ENCODE results near the gene DTNBP1.

DTNBP1 gene, protein sequence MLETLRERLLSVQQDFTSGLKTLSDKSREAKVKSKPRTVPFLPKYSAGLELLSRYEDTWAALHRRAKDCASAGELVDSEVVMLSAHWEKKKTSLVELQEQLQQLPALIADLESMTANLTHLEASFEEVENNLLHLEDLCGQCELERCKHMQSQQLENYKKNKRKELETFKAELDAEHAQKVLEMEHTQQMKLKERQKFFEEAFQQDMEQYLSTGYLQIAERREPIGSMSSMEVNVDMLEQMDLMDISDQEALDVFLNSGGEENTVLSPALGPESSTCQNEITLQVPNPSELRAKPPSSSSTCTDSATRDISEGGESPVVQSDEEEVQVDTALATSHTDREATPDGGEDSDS

DNA sequence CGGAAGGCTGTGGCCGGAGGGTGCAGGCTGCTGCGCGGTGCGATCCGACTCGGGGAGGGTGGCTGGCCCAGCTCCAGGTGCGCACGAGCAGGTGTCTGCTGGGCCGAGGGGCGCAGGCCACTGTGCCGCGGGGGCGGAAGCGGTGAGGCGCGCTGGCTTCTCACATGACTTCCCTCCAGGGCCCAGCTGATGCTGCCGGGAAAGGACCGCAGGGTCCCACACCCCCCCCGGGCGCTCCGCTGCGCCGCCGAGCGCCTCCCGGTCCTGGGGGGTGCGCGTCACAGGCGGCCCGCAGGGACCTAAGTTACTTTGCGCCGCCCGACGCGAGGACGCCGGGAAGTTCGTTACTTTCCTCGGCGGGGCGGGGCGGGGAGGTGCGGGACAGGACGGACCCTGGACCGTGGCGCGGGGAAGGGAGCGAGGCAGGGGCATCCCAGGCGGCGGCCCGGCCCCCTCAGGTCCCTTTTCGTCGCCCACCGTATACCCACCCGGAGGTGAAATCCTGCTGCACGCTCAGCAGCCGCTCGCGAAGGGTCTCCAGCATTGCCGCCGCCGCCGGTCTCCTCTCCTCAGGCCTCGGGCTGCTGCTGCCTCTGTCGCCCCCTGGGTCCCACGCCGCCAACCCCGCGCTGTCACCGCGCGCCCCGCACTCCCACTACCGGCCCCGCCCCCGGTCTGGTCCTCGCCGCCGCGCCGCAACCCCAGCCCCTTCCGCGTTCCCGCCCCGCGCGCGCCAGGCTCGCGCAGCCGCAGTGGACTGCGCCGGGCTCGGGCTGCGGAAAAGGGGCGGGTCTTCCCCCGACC, at the start of gene DTNBP1:
Gene DTNBP1, minus strand, starts transcription at position 703 of the 804 bp plus-strand sequence. Its CDS starts 159 bp downstream, at position 544.
- DNase-seq (ENCODE audit: low read depth): peak; percentile 82

DNA sequence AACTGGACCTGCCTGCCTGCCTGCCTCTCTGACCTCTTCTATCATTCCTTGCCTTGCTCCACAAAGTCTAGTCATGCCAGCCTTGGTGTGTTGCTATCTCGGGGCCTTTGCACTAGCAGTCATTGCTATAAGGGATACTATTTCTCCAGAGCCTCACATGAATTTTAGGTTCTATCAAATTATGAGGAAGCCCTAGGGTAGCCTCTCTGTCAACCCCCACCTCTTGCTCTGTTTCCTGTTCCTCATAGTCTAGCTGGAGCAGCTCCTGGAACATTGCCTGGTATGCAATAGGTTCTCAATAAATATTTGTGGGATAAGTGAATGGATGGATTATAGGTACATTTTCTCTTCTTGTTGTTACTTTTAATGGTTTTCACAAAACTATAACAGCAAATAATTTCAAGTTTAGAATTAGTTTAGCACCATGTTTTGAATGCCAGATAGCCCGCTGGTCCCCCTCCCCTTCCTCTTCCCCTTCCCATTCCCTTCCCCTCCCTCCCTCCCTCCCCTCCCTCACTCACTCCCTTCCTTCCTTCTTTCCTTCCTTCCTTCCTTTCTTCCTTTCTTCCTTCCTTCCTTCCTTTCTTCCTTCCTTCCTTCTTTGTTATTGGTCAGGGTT, 46.9 kb upstream of the DTNBP1 start:
- DNase-seq (ENCODE audit: low read depth): no peak

DNA sequence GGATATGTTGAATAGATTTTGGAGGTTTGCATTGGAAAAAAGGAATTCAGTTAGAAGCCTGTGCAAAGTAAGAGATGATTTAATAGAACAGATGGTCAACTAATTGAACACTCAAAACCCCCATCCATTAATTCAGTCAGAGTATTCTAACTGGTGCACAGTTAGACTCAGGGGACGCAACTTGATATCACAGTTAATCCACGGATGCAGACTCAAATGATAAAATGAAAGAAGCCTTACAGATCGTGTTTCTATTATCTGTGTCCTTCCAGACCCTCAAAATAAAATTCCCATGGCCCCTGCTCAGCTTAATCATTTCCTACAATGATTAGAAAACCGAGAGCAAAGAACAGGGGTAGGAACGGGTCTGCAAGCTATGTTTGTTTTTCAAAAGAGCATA, 45.4 kb upstream of the DTNBP1 start:
- no peak for DNase-seq (ENCODE audit: low read depth)

DNA sequence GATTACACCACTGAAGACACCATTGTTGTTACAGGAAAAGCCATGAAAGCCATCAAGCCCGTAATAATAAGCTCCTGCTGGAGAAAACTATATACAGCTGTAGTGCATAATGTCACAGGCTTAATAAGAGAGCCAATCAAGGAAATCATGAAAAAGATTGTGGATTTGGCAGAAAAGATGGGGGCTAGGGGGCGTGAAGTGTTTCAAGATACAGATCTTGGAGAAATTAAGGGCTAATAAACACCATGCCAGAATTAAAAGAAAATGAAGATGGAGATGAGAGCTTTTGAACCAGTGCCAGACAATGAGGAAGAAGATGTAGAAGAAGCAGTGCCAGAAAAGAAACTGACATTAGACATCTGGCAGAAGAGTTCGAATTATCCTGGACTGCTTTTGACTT, 43.2 kb upstream of the DTNBP1 start:
- DNase-seq (ENCODE audit: low read depth): no peak

DNA sequence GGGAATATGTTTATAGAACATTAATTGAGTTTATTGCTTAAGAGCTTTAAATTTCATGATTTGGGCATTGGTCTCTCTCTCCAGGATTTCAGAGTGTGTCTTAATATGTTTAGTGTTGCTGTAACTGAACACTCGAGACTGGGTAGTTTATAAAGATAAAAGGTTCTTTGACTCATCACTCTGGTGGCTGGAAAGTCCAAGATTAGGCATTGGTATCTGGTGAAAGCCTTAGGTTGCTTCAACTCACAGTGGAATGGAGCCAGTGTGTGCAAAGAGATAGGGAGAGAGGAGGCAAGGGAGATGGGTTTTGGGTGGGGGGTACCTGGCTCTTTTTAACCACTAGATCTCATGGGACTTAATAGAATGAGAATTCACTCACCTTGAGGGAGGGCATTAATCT, 35.6 kb upstream of the DTNBP1 start:
- no peak for DNase-seq (ENCODE audit: low read depth)

DNA sequence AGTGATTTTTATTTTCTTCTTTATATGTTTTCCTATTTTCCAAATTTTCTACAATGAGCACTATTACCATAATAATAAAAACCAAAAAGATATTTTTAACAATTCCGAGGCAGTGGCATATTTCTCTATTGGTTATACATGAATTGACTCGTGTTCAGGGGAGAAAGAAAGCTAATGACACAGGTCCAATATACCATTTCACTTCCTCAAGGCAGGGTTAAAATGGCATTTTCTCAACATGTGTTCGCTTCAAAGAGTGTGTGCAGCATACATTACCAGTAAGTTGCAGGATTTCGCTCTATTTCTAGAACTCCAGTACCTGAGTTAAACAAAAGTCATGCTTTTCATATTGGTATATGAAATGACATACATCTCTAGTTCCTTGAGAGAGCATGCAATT, 35.1 kb upstream of the DTNBP1 start:
- DNase-seq (ENCODE audit: low read depth): no peak

DNA sequence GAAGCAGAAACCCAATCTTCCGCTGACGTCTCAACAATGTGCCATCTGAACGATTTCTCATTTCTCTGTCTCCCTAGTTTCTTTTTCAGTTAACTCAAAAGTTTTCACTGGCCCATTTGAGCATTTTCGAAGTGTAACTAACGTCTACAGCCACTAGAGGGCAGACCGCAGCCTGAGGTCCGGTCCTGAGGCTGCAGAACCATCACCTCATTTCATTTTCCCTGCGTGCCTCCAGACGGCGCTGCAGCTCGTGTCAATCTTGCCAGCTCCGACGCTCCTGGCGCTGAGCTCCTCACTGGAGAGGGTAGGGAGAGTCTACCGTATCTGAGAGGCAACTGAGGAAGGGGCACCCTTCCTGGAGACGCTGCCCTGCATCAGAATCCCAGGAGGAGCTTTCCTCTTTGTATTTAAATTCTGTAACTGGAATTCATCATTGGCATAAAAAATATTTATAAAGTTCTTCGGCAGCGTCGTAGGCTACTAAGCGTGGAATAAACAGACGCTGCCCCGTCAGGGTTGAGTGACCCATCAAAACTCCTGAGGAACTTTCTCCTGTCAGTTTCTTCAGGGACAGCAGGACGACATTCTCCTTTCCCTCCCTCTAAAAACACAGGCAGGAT, 28.5 kb upstream of the DTNBP1 start:
- DNase-seq (ENCODE audit: low read depth): peak; percentile 74

DNA sequence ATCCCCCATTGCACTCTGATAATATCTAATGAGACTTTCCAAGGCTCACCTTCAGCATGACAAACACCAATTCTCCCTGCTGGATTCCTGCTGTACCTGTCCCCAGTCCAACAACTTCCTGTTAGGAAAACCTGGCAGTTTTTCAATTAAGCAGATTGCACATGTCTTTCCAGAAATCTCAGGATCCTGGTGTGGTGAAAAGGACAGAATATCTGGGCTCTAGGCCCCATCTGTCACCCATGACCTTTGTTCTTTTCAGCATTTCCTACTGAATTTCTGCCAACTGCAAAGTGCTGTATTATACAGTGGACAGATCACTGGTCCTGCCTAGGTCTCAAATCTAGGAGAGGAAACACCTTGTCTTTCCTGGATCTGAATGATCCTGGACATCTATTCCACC, 27.7 kb upstream of the DTNBP1 start:
- DNase-seq (ENCODE audit: low read depth): no peak

DNA sequence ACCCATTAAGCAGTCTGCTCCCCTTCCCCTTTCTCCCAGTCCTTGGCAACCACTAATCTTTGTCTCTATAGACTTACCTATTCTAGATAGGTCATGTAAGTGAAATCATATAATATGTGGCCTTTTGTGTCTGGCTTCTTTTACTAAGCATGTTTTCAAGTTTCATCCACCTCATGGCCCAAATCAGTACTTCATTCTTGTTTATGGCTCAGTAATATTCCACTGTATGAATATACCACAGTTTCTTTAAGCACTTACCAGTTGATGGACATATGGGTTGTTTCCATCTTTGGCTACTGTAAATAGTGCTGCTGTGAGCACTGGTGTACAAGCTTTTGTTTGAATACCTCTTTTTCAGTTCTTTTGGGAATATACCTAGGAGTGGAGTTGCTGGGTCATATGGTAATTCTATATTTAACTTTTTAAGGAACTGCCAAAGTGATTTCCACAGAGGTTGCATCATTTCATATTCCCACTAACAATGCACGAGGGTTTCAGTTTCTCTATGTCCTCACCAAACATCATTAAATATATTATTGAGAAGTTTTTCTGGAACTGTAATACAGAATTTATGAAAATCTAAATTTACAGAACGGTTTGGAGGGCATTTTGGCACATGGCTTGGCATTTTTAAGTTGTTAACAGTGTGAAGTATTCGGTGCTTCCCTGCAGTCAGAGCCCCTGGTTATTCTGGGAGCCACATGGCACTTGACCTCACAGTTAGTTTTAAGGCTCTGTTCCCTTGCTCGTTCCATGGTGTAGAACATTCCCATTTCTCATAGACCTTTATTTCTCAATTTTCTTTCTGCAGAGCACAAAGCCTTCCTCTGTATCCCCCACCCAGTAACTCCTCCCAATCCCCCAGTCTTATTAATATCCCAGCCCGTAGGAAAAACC, 27.0 kb upstream of the DTNBP1 start:
- DNase-seq (ENCODE audit: low read depth): no peak

DNA sequence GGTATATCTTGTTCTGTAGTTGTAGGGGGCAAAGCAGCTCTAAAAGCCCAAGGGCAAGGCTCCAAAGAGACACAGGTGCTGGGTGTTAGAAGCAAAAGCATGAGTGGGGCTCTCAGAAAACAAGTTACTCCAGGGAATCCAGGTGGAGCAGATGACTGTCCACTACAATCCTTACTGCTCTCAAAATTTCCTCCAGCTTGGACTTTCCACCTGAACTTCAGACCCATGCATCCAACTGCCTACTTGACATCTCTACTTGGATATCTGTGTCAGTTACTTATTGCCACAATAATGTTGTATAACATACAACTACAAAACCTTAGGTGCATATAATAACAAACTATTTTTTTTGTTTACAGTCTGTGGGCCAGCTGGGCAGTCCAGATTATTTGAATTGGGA, 22.8 kb upstream of the DTNBP1 start:
- DNase-seq (ENCODE audit: low read depth): no peak

DNA sequence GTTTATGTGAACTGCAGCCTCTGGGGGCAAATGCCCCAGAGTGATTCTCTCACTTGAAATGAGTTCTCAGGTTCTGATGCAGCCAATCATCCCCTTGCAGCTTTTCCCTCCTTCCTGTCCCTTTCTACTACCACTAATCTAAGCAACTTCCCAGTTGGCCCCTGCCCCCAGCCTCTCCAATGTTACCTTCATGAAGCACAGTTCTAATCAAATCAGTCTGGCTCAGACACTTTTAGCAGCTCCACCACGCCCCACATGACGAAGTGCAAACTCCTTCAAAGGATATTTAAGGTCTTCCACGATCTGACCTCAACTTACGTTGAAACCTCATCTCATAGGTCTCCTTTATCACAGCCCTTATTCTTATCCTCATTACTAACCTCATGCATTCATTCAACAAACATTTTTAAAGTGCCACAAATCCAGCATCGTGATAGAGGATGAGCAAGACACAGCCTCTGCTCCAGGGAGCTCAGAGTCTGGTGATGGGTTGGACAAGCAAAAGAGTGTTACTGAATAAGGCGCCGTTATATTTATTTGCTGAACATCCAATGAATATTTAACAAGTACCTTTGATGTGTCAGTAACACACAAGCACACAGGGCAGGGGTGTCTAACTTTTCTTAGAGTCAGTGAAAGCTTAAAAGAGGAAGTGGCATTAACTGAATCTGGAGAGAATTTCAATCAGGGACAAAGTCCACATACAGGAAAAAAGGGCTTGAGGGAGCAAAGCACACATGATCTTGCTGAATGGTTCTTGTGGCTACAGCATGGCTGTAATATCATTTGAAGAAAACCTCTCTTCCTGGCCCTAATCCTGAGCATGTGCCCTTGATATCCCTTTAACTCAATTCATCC, 20.4 kb upstream of the DTNBP1 start:
- DNase-seq (ENCODE audit: low read depth): no peak

DNA sequence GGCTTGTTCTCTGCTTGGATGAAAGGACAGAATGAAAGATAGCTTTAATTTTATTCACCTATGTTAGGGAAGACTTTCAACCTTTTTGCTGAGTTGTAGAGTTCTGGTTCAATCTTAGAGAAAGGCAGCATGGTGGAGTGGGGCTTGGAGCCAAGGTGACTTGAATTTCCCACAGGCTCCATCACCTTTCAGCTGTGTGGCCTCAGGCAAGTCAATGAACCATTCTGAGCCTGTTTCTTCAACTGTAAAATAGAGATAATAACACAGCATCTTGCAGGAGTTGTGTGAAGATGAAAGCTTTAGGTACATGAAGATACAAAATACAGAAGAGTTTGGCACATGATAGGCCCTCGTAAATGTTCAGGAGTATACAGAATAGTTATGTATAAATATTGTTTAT, 19.1 kb upstream of the DTNBP1 start:
- no peak for DNase-seq (ENCODE audit: low read depth)

DNA sequence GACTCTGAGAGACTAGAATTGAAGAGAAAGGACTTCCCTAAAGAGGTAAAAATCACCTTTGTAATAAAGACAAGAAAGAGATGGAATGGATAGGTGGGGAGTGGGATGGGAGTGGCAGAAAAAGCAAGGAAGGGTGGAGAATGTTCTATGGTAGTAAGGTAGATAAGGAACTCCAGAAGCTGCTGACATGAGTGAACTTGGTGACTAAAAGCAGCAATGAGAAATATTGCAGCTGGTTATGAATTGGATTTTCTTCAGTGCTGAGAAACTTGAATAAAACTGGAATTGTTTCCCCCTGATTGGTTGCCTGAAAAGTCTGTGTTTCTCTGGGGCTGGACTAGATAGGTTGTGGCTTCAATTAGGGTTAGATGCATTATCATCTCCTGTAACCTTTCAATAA, 15.7 kb upstream of the DTNBP1 start:
- DNase-seq (ENCODE audit: low read depth): no peak

DNA sequence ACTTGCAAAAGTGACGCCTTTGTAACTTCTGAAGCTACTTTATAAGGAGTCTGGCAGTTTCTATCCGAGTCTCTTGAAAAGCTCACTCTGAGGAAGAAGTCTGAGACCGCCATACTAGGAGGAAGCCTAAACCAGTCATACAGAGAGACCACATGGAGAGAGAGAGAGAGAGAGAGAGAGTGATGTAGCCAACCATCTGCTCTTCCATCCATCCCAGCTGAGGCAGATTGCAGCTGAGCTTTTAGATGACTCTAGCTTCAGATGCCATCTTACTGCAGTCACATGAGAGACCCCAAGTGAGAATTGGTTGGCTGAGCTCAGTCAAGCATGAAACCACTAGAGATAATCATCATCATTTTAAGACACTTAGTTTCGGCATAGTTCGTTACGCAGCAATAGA, 15.0 kb upstream of the DTNBP1 start:
- no peak for DNase-seq (ENCODE audit: low read depth)

DNA sequence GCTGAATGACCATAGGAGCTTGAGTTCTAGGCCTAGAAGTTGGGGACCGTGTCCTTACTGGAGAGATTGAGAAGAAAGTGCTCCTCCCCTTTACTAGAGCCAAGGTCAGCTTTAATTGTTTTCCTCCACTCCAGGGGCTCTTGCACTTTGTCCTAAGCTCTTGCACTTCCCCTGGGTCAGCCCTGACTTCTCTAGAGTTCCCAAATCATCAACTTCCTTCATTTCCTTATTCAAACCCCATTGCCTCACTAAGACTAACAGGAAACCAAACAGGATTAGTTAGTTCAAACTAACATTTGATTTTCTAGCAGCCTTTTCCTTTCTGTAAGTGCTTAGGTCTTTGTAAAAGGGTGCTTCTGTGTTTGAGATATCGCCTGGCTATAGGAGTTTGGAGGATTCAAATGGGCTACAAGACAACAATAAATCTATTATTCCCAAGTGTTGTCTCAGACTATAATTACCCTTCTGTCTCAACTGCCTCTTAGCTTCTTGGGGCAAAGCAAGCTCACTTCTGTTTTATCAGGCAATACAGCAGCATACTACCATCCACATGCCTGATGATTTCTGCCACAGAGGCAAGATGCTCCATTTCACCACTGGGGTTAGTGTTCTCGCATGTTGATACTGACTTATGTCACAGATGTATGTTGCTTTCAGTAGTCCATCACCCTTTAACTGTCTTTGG, 12.8 kb upstream of the DTNBP1 start:
- DNase-seq (ENCODE audit: low read depth): no peak

DNA sequence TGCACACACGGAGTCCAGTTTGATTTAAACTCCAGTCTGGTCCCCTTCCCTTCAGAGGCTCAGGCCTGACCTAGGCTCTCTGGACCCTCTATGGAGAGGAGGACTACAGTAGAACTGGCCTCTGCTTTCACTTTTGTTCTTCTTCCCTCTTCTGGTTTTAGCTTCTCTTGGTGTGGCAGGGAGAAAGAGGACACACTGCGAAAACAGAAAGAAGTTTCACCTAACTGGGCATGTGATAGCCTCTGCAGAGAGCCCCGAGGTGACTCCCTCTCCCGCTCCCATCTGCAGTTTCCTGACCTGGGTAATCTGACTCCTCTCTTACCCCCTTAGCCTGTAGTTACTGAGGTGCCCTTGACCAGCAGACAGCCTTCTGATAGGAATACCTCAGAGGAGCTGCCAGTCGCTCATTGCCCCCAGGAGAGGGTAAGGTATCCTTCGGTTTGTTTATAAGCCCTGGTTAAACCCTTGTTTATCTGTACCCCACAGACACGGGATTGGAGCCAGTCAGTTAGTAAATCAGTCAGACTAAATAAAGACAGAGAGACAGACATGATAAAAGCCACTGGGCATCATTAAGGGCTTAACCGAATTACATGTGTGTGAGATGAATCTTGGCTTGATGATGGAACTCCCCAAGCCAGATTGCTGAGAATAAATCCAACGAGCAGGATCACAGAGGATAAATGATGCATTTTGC, 12.0 kb upstream of the DTNBP1 start:
- no peak for DNase-seq (ENCODE audit: low read depth)

DNA sequence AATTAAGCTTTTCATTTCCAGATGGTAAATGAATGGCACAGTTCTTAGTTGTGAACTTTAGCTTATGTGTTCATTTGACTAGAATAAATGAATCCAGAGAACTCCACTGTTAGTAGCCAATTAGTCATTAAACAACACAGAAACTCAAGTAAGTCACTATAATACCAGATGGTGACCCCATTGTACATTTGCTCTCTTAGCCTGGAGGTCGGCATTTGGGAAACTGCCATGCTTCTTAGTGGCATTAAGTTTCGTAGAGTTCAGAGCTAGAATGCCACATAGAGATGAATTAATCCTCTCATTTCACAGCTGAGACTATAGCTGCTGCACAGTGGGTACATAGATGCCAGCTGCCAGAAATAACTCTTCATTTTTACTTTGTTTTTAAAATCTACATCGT, 10.8 kb upstream of the DTNBP1 start:
- DNase-seq (ENCODE audit: low read depth): no peak

DNA sequence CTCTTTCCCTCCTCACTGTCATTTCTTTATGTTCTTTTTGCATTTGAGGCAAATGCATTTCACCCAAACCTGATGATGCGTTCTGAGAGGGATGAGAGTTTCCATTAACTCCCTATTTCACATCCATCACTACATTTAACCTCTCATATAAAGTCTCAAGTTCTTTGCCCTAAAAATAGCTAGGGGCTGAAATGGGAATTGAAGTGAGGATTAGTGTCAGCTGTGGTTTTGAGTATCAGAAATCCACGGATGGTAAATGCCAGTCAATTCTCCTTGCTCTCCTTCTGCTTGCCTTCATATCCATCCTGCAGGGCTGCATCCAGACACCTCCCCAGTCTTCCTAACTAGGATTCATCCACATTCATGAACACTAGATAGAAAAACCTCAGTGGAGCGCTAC, 10.0 kb upstream of the DTNBP1 start:
- no peak for DNase-seq (ENCODE audit: low read depth)

DNA sequence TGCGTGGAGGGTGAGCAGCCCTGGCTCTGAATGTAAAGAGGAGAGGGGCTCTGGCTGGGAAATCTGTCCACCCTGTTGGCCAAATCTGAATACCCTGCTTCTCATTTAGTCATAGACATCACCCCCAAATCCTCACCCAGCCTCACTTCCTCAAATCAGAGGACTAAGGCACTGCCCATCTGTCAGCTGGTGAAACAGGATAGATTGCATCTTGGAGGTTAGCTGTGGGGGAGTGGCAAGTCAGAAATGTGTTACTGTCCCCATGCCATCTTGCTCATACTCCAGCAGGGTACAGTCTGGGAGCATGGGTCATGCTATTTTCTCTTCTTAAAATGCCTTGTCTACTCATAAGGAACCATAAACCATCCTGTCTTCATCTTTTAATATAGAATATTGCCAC, 9.5 kb upstream of the DTNBP1 start:
- no peak for DNase-seq (ENCODE audit: low read depth)

All from activated T-cell treated with anti-CD3 and anti-CD28 coated beads for 24 hours (primary cell).